ENCODE measurements around the gene DPP6.

- TF ChIP-seq CTCF (conservative IDR thresholded peaks at IDR 0.05) (no peak), EZH2 (IDR thresholded peaks at IDR 0.05; ENCODE audit: low read depth) (no peak)
Measured at GRCh38 chr7:154769001-154769400, 716.8 kb downstream of the DPP6 start.
